ENCODE data around the gene CROCC2. TPM values are rescaled to one million over a fixed set of nuclear protein-coding genes. Genes with fewer than 3 reads are reported as not detected.

Gene CROCC2
- total and polyA plus RNA-seq, 2 of the 13 experiments (the other 11 are each of a cell fraction or from before 2014, with no cell fraction given) = not detected

GRCh38 chr2:240963065-240963867 lies 57.1 kb downstream of the CROCC2 start:
- Histone ChIP-seq H3K9me3 (ENCODE audit: low read length) (no peaks in the 10 kb centered on the region), H3K4me1 (ENCODE audit: insufficient read depth, low read length) (peaks cover 94% of the 10 kb centered on the region), H3K79me2 (ENCODE audit: insufficient read depth, low read length) (no peaks in the 10 kb centered on the region), H3K27ac (ENCODE audit: extremely low read length, insufficient read depth, low read length) (peak overlapping the region; percentile 74), H3K9ac (ENCODE audit: insufficient read depth, low read depth, low read length) (no peak overlapping the region), H2AFZ (ENCODE audit: low read length) (no peak overlapping the region), H3K27me3 (ENCODE audit: control insufficient read depth in 1 of 2, insufficient read depth in 2 of 2, low read length in 2 of 2) (peaks cover 0 to 2% of the 10 kb centered on the region in 2 experiments; a peak in 2 of 5 replicates), H3K4me2 (ENCODE audit: low read depth, low read length) (no peak overlapping the region), H3K36me3 (replicated peaks in 1 of 2; ENCODE audit: control insufficient read depth in 1 of 2, insufficient read depth in 2 of 2, low read length in 2 of 2) (no peaks in the 10 kb centered on the region), H4K20me1 (ENCODE audit: insufficient read depth, low read length) (no peaks in the 10 kb centered on the region), H3K4me3 (replicated peaks in 1 of 3; ENCODE audit: insufficient read depth in 1 of 3, low read depth in 2 of 3, low read length in 3 of 3) (no peak overlapping the region)
- WGBS (ENCODE audit: low lambda C conversion rate) = 98% methylated on average over 21 of the region's 33 CpGs
- in situ Hi-C loops (cut with HindIII; ENCODE audit: extremely low pct_ligation_motif_present, low pct_unique_long_range_greater_than_20kb) = no loop called here
- POLR2A ChIA-PET = interaction anchor here (1.5 kb wide), 1 partner anchor 89 kb away, joined by 3 read pairs; no protein-coding TSS in a partner anchor
- intact Hi-C loops (cut with micrococcal nuclease; ENCODE audit: unreplicated experiment) = no loop called here
- CTCF ChIA-PET (ENCODE audit: low intra/inter-chr PET ratio, low total read pairs) = no interaction called here
- FAIRE-seq (no peak), ATAC-seq (no peak), DNase-seq (ENCODE audit: low spot score) (no peak)
- BruUV-seq (replicated peaks) = no TSS peak
- peak; percentile 59; the same call in 1 of the 2 replicates for TF ChIP-seq ZBTB38 (CRISPR knock-in tag; IDR thresholded peaks at IDR 0.05)
- no peak for TF ChIP-seq ZNF33A (CRISPR knock-in tag; IDR thresholded peaks at IDR 0.05; ENCODE audit: borderline replicate concordance)
- 0 out of 2 replicates have a peak, but pooled peaks have one; percentile 1 for TF ChIP-seq SP4 (CRISPR knock-in tag; IDR thresholded peaks at IDR 0.05)
- no peak for TF ChIP-seq MED8 (CRISPR knock-in tag; IDR thresholded peaks at IDR 0.05; ENCODE audit: insufficient replicate concordance)
- TF ChIP-seq HNRNPL (IDR thresholded peaks at IDR 0.05; ENCODE audit: low read depth, low read length) = peak; percentile 56; the same call in 1 of the 2 replicates
- TF ChIP-seq RBFOX2 (IDR thresholded peaks at IDR 0.05; ENCODE audit: low read depth, low read length) = peak; percentile 32; the same call in 1 of the 2 replicates
- TF ChIP-seq ZNF251 (CRISPR knock-in tag; IDR thresholded peaks at IDR 0.05) = no peak
- no peak for TF ChIP-seq RXRA (CRISPR knock-in tag; IDR thresholded peaks at IDR 0.05)
- TF ChIP-seq ZNF549 (CRISPR knock-in tag; IDR thresholded peaks at IDR 0.05) = no peak
- TF ChIP-seq ZFY (CRISPR knock-in tag; IDR thresholded peaks at IDR 0.05) = peak; percentile 36
- TF ChIP-seq ZNF263 (CRISPR knock-in tag; IDR thresholded peaks at IDR 0.05) = 0 out of 2 replicates have a peak, but pooled peaks have one; percentile 20
- no peak for TF ChIP-seq ESRRA (CRISPR knock-in tag; IDR thresholded peaks at IDR 0.05; ENCODE audit: low read depth)

Measured in HepG2 (cell line).